Right kidney (tissue), 1 donor: Measurements from ENCODE around the gene DNMT3L.
A peak's percentile ranks its signal among the peaks of the same experiment; 100 is the strongest.
"Not testable (repeated sequence)": the region's sequence is repeated elsewhere in the genome, so short reads cannot be mapped to it uniquely, and the experiment has no call there.

Experiments used
- DNase-seq: peaks from one replicate; pipeline ENCODE4 v3.0.0-alpha.2; 2016

The DNMT3L gene

GRCh38 chr21:44295163-44295573 is 33.5 kb upstream of the DNMT3L start:
- no peak for DNase-seq

DNA sequence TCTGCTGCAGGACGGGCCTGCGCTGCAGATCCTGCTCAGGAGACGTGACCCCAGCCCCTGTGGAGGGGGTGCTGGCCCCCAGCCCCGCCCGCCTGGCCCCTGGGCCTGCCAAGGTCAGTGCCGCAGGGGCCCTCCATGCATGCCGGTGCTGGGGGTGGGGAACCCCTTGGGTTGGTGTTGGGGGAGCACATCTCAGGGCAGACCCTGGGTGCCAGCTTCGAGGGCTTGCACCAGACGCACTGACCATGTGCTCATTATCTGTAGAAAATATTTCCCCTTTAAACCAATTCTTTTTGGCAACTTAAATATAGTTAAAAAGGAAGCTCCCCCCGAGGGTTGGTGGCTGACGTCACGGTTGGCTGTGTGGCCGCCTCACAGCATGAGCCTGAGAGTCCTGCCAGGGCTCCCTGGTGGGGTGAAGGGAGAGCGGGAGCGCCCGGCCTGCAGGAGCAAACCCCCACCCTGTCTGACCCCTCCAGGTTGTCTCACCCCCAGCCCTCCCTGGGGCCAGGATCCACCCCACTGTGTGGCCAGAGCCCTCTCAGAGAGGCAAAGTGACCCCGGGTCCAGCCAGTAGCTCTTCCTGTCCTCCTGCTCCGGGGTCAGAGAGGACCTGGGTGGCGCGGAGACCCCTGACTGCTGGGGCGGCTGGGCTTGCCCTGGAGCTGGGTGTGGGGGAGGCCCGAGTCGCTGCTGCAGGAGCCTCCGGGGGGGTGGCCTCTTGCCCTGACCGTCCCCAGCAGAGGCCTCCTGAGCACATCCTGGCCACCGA is 32.9 kb upstream of the DNMT3L start:
- no peak for DNase-seq

DNA sequence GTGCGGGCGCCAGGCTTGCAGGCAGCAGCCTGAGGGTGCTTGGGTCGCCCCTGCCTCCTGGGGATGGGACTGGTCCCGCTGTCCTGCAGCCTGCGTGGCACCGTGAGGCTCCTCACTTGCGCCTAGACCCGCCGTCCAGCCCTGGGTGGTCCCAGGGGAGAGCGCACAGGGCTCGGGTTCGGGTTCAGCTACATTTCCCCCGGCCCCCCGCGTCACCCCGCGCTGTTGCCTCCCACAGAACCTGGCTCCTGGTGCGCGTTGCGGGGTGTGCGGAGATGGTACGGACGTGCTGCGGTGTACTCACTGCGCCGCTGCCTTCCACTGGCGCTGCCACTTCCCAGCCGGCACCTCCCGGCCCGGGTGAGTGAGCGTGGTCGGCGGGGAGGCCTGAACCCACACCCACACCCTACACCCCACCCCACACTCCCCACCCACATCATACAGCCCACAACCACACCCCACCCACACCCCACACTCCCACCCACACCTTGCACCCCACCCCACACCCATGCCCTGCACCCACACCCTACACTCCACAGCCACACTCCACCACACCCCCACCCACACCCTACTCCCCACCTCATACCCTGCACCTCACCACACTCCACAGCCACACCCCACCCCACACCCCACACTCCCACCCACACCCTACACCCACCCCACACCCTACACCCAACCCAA is 32.0 kb upstream of the DNMT3L start:
- no peak for DNase-seq

DNA sequence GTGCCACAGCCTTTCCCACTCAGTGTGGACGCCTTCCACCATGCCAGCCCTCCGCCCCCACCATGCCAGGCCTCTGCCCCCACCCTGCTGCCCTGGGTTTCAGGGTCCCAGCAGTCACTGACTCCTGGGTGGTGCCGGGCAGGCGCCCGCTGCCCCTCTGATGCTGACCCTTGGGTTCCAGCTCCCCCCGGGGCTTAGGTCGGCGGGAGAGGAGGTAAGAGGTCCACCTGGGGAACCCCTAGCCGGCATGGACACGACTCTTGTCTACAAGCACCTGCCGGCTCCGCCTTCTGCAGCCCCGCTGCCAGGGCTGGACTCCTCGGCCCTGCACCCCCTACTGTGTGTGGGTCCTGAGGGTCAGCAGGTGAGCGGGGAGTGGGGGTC is 31.1 kb upstream of the DNMT3L start:
- DNase-seq: no peak

- no peak for DNase-seq
Observed at GRCh38 chr21:44291936-44292811, 30.5 kb upstream of the DNMT3L start.

DNA sequence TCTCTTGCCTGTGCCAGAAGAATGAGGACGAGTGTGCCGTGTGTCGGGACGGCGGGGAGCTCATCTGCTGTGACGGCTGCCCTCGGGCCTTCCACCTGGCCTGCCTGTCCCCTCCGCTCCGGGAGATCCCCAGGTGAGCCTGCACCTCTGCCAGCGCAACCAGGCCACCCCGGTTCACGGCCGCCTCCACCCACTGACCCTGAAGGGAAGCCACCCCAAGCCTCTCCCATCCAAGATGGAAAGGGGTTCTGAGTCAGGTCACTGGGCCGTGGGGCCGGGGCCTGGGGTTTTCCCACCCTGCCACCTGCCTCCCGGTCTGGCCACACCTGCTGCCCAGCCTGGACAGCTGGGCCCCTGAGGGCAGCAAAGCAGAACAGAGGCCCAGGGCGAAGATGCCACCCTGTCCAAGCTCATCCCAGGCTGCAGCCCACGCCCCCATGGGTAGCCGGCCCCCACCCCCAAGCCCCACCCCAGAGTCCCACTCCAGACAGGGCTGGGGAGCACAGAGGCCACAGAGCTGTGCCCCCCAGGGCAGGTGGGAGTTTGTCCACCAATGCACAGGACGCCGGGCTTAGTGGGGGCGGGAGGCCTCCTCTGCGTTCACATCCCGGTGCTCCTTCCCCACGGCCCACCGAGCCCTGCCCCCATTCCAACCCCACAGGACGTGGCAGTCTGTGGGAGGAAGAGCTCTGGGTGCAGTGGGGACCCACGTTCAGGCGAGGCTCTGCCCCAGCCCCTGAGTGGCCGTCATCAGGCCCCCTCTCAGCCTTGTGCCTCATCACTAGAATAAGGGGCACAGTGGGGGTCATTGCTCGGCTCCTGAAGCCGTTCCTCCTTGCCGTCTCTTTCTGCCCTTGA is 29.6 kb upstream of the DNMT3L start:
- no peak for DNase-seq

GRCh38 chr21:44290327-44291077 is 28.8 kb upstream of the DNMT3L start:
- DNase-seq: no peak

GRCh38 chr21:44289381-44290010 is 27.8 kb upstream of the DNMT3L start:
- no peak for DNase-seq

DNA sequence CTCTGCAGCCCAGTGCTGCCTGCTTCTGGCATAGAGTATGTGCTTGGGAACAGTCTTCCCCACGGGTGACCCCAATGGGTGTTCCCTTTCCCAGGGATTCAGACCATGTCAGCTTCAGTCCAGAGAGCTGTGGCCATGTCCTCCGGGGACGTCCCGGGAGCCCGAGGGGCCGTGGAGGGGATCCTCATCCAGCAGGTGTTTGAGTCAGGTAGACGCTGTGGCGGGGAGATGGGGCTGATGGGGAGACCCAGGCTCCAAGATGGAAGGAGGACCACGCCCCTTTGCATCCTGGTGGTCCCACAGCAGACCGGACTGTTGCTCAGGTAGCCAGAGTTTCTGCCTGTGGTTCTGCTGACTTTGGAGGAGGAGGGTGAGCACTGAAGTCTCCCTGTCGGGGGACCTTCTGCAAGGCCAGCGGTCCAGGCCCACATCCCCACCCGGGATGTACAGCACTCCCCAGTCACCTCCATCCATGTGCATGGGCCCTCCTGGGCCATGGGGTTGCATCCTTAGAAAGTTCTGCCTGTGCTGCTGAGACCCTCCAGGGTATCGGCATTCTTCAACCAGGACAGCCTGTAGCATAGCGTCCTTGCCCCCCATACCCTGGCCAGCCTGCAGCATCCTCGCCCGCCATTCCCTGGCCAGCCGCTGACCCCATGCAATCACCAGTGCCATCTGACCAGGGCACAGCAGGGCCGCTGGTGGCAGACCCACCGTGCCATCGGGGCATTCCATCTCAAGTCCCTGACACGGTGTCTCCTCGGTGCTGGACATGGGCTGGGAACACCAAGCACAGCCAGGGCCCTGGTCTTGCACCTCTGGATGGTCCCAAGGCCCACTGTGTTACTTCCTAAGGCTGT is 26.8 kb upstream of the DNMT3L start:
- DNase-seq: no peak

- DNase-seq: no peak
Observed at GRCh38 chr21:44286716-44287632, 25.3 kb upstream of the DNMT3L start.

GRCh38 chr21:44286086-44286715 is 24.5 kb upstream of the DNMT3L start:
- no peak for DNase-seq

GRCh38 chr21:44285138-44285992 is 23.7 kb upstream of the DNMT3L start, which contains the start of gene AIRE:
TSS of gene AIRE (plus strand) at chr21:44285876. CDS start at chr21:44286007, 131 bp downstream.
- peak; percentile 50 for DNase-seq

DNA sequence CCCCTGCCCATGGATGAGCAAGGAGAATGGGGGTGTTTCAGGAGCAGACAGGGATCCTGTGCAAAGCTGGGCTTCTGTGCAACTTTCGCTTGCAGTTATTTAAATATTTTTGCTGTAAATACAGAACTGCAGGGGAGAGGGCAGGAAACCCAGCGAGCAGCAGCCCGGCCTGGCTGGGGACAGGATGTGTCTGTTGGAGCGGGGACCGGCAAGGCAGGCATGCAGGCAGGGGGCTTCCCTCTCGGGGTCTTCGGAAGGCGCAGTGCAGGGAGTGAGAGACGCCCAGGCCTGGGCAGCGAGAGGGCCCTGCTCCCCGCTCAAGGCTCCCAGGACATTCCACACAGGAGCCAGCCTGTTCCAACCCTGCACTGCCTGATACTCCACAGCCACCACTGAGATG is 22.3 kb upstream of the DNMT3L start:
- DNase-seq: no peak

DNA sequence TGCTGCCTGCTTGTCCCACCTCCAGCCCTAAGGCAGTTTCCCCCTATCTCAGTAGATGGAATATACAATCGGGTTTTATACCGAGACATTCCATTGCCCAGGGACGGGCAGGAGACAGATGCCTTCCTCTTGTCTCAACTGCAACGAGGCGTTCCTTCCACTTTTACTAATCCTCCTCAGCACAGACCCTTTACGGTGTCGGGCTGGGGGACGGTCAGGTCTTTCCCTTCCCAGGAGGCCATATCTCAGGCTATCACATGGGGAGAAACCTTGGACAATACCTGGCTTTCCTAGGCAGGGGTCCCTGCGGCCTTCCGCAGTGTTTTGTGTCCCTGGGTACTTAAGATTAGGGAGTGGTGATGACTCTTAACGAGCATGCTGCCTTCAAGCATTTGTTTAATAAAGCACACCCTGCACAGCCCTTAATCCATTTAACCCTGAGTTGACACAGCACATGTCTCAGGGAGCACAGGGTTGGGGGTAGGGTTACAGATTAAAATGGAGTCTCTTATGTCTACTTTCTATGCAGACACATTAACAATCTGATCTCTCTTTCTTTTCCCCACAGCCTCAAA is 21.6 kb upstream of the DNMT3L start:
- DNase-seq: not testable (repeated sequence)

DNA sequence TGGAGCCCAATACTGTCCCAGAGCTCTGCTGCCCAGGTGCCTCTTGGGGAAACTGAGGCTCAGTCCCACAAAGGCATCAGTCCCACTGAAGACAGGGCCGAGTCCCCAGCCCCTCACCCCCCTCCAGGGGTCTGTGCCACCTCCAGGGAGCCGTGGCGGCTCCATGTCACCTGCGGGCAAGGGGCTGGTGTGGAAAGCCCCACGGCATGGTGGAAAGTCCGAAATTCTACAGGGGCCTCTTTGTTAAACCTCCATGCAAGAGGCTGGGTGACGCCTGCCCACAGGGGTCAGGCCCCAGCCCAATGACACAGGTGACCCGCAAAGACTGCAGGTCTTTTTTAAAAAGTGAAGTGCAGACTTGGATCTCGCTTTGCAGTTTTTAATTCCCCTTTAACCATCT is 20.7 kb upstream of the DNMT3L start:
- DNase-seq: no peak

DNA sequence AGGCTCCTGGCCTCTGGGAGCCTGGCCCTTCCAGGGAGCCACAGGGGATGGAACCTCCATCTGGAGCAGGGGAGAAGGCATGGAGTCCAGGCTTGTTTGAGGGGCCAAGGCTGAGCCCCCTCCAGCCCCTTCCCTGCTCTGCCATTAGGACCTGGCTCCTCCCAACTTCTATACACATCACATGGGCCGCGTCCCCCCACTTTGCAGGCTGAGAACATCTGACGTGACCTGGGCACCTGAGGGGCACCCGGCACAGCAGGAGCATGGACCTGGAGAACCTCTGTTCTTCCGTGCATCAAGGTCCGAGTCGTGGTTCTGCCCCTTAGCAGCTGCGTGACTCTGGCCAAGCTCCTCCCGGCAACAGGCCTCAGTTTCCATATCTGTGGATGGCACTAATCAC is 20.1 kb upstream of the DNMT3L start:
- DNase-seq: no peak
